ENCODE measurements around the gene ABL1.

- TF ChIP-seq CTCF (IDR thresholded peaks at IDR 0.05) (no peak), POLR2A (IDR thresholded peaks at IDR 0.05) (no peak)
Observed at GRCh38 chr9:130914417-130915095, 79.5 kb downstream of the ABL1 start.
